Measurements from ENCODE around the gene COASY. TPM values are rescaled to one million over a fixed set of nuclear protein-coding genes. Genes with fewer than 3 reads are reported as not detected.

COASY gene
- total and polyA plus RNA-seq, 11 donors: 24.3 to 59.1 (median 34.4) TPM

DNA sequence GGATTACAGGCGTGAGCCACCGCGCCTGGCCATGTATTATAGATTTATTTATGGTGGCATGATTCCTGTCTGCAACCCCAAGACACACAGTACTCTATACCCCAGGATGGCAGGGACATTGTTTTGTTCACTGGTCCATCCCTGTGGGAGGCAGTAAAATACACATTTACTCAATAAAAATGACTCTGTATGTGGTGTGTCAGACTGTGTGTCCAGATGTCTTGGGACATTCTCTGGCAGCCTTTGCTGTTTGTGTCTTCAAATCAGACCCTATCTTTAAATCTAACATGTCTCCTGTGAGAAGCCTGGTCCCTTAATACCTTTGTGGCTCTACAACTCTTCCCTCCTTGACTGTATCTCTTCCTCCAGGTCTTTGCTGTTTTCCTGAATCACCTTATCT lies 1.7 kb upstream of the COASY start:
- Histone ChIP-seq H3K36me3 (peaks cover 0 to 15% (median 10%) of the 10 kb centered on the region in 9 donors), H3K27me3 (no peaks in the 10 kb centered on the region), H3K4me1 (peaks cover 10 to 37% (median 28%) of the 10 kb centered on the region in 12 donors), H3K27ac (no peak overlapping the region), H3K9me3 (no peaks in the 10 kb centered on the region), H3K4me3 (no peak overlapping the region)
- no peak for DNase-seq
- ATAC-seq: no peak
- intact Hi-C loops (cut with DNase I): no loop called here
- no peak for TF ChIP-seq POLR2A (IDR thresholded peaks at IDR 0.05)
- TF ChIP-seq, protein P1, sequence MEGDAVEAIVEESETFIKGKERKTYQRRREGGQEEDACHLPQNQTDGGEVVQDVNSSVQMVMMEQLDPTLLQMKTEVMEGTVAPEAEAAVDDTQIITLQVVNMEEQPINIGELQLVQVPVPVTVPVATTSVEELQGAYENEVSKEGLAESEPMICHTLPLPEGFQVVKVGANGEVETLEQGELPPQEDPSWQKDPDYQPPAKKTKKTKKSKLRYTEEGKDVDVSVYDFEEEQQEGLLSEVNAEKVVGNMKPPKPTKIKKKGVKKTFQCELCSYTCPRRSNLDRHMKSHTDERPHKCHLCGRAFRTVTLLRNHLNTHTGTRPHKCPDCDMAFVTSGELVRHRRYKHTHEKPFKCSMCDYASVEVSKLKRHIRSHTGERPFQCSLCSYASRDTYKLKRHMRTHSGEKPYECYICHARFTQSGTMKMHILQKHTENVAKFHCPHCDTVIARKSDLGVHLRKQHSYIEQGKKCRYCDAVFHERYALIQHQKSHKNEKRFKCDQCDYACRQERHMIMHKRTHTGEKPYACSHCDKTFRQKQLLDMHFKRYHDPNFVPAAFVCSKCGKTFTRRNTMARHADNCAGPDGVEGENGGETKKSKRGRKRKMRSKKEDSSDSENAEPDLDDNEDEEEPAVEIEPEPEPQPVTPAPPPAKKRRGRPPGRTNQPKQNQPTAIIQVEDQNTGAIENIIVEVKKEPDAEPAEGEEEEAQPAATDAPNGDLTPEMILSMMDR (IDR thresholded peaks at IDR 0.05): no peak
- WGBS, 4 donors: 86 to 97% (median 92%) methylated on average over 3 of the region's 3 CpGs

DNA sequence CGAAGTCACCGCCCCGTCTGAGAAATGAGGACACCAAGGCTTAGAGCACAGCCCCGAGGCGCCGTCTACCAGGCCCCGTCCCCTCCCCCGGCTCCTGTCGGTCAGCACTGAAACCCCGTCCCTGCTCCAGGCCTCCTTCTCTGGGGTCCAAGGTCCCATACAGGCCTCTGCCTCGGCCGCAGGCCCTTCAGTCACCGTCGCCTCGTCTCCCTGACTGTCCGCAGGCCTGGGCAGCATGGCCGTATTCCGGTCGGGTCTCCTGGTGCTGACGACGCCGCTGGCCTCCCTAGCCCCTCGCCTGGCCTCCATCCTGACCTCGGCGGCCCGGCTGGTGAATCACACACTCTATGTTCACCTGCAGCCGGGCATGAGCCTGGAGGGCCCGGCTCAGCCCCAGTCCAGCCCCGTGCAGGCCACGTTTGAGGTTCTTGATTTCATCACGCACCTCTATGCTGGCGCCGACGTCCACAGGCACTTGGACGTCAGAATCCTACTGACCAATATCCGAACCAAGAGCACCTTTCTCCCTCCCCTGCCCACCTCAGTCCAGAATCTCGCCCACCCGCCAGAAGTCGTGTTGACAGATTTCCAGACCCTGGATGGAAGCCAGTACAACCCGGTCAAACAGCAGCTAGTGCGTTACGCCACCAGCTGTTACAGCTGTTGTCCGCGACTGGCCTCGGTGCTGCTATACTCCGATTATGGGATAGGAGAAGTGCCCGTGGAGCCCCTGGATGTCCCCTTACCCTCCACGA lies 617 bp downstream of the COASY start:
- Histone ChIP-seq H3K4me3 (peak overlapping the region; percentile 55 to 95 (median 86)), H3K27ac (peak overlapping the region; percentile 16 to 90 (median 80)), H3K27me3 (no peaks in the 10 kb centered on the region), H3K9me3 (no peaks in the 10 kb centered on the region), H3K4me1 (peaks cover 10 to 45% (median 34%) of the 10 kb centered on the region in 12 donors), H3K36me3 (peaks cover 0 to 25% (median 19%) of the 10 kb centered on the region in 9 donors)
- ATAC-seq (no peak), DNase-seq (peak in 1 of 5 donors; percentile 67)
- intact Hi-C loops (cut with DNase I): no loop called here
- 8 to 11% (median 8%) methylated on average over 28 to 48 of the region's 48 CpGs for WGBS, 4 donors
- TF ChIP-seq POLR2A (IDR thresholded peaks at IDR 0.05): no peak
- TF ChIP-seq, protein P1 (IDR thresholded peaks at IDR 0.05): no peak

DNA sequence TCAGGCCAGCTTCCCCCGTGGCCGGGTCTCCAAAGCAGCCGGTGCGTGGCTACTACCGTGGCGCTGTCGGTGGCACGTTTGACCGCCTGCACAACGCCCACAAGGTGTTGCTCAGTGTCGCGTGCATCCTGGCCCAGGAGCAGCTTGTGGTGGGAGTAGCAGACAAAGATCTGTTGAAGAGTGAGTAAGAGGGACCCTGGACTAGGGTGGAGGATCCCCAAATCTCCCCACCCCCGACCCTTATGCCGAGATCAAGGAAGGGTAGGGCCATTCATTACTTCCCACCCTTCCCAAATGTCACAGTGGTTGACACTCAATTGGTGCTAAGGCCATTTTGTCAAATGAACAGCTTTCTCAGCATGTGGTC lies 1.2 kb downstream of the COASY start:
- Histone ChIP-seq H3K4me3 (peak overlapping the region; percentile 55 to 95 (median 86)), H3K9me3 (no peaks in the 10 kb centered on the region), H3K4me1 (peaks cover 10 to 50% (median 39%) of the 10 kb centered on the region in 12 donors), H3K27me3 (no peaks in the 10 kb centered on the region), H3K36me3 (peaks cover 0 to 25% (median 19%) of the 10 kb centered on the region in 9 donors), H3K27ac (peak overlapping the region in 4 of 12 donors; percentile 71 to 90 (median 85))
- no peak for ATAC-seq
- TF ChIP-seq POLR2A (IDR thresholded peaks at IDR 0.05): no peak
- TF ChIP-seq, protein P1 (IDR thresholded peaks at IDR 0.05): no peak
- no peak for DNase-seq
- 75 to 84% (median 76%) methylated on average over 9 to 14 of the region's 14 CpGs for WGBS, 4 donors
- intact Hi-C loops (cut with DNase I): no loop called here

DNA sequence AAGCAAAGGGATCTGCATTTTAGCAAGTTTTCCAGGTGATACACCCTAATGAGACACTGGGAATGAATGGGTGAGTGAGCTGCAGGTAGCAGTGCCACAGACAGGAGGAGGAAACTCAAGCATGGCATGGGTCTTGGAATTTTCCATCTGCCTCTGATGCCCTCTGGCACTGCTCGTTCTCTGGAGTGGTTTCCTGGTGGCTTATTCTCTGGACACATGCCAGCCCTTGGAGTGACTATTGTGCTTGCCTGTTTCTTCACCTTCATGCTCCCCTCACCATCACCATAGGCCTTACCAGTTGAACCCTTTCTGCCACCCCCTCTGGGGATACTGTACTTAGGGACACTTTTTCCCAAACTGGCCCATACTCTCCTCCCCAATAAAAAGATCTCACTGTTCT lies 1.6 kb downstream of the COASY start:
- peak overlapping the region in 6 of 12 donors; percentile 73 to 95 (median 90) for H3K4me3 ChIP-seq
- no peak for DNase-seq
- ATAC-seq: no peak
- peaks cover 10 to 54% (median 43%) of the 10 kb centered on the region in 12 donors for H3K4me1 ChIP-seq
- intact Hi-C loops (cut with DNase I): no loop called here
- peaks cover 0 to 29% (median 22%) of the 10 kb centered on the region in 9 donors for H3K36me3 ChIP-seq
- TF ChIP-seq POLR2A (IDR thresholded peaks at IDR 0.05): no peak
- TF ChIP-seq, protein P1 (IDR thresholded peaks at IDR 0.05): no peak
- H3K27ac ChIP-seq: no peak overlapping the region
- no peaks in the 10 kb centered on the region for H3K9me3 ChIP-seq
- H3K27me3 ChIP-seq: no peaks in the 10 kb centered on the region
- whole genome bisulfite sequencing, 4 donors: 20 to 35% (median 25%) methylated on average over 1 of the region's 1 CpG
